Fibroblast of lung (primary cell): ENCODE data around the gene SLC8A3. TPM values are rescaled to one million over a fixed set of nuclear protein-coding genes. Genes with fewer than 3 reads are reported as not detected.

Experiments
- DNase-seq, 2 donors: peaks; one replicate each; pipeline versions ENCODE4 v3.0.0 to v3.0.0-alpha.2; 2010; ENCODE audit warnings: low read depth in 2 of 2
- H2AFZ ChIP-seq: 2 replicates; pipeline ENCODE4 v1.5.1; 2012; ENCODE audit warnings: low read length, control low read depth, inconsistent platforms
- H3K27ac ChIP-seq: 2 replicates; pipeline ENCODE4 v1.5.1; 2011; ENCODE audit warnings: low read length, control low read depth; ENCODE audit not compliant: insufficient read depth
- H3K27me3 ChIP-seq: 2 replicates; pipeline ENCODE4 v1.5.1; 2011; ENCODE audit warnings: mild to moderate bottlenecking, low read length; ENCODE audit not compliant: control insufficient read depth, insufficient read depth
- H3K36me3 ChIP-seq: 2 replicates; pipeline ENCODE4 v1.5.1; 2011; ENCODE audit warnings: low read length; ENCODE audit not compliant: control insufficient read depth, insufficient read depth
- H3K4me1 ChIP-seq: 2 replicates; pipeline ENCODE4 v1.5.1; 2011; ENCODE audit warnings: low read length; ENCODE audit not compliant: control insufficient read depth, insufficient read depth; ENCODE audit errors: extremely low read depth
- H3K4me2 ChIP-seq: 2 replicates; pipeline ENCODE4 v1.5.1; 2011; ENCODE audit warnings: low read length, control low read depth; ENCODE audit not compliant: insufficient read depth; ENCODE audit errors: extremely low read depth
- H3K4me3 ChIP-seq, 4 experiments: fragments of 200-600 bp in 1 of 4; sonication (generic) in 1 of 4; replicated peaks in 1 of 4; 2 replicates each; pipeline ENCODE4 v1.5.1; 2011 to 2016; ENCODE audit warnings: low read length in 4 of 4, low read depth in 3 of 4, mild to moderate bottlenecking in 3 of 4, control low read depth in 2 of 4, inconsistent platforms in 1 of 4, mixed read lengths in 1 of 4; ENCODE audit not compliant: insufficient read depth in 1 of 4; ENCODE audit errors: control extremely low read depth in 1 of 4
- H3K79me2 ChIP-seq: 2 replicates; pipeline ENCODE4 v1.5.1; 2012; ENCODE audit warnings: mild to moderate bottlenecking, low read length, inconsistent platforms; ENCODE audit not compliant: control insufficient read depth, insufficient read depth
- H3K9ac ChIP-seq: 2 replicates; pipeline ENCODE4 v1.5.1; 2011; ENCODE audit warnings: mild to moderate bottlenecking, low read length, control low read depth; ENCODE audit not compliant: insufficient read depth
- H3K9me3 ChIP-seq: 2 replicates; pipeline ENCODE4 v1.5.1; 2012; ENCODE audit warnings: low read depth, low read length; ENCODE audit not compliant: control insufficient read depth, insufficient read depth
- H4K20me1 ChIP-seq: 2 replicates; pipeline ENCODE4 v1.5.1; 2011; ENCODE audit warnings: low read length; ENCODE audit not compliant: control insufficient read depth, insufficient read depth; ENCODE audit errors: extremely low read depth
- EZH2 ChIP-seq: IDR thresholded peaks from 2 replicates; pipeline ENCODE4 v1.5.1; 2012; ENCODE audit warnings: low read length, control low read depth, mild to moderate bottlenecking; ENCODE audit errors: missing control alignments
- polyA plus RNA-seq, 2 donors: library from polyadenylated mRNA; depleted of rRNA in 1 of 2; stranded (reverse) in 1 of 2; unstranded in 1 of 2; fragments of >200 nt; gene quantifications; 2 replicates each; pipeline ENCODE4 v1.2.1, GENCODE V29; 2011 to 2012; ENCODE audit warnings: missing spikeins in 1 of 2
- total RNA-seq: library from RNA; depleted of rRNA; stranded (reverse); fragments of >200 nt; gene quantifications from 2 replicates; pipeline ENCODE4 v1.2.1, GENCODE V29; 2014
- TF ChIP-seq, protein P1 (sequence below), 2 donors: IDR thresholded peaks in 1 of 2; conservative IDR thresholded peaks in 1 of 2; 1 replicate in 1 of 2; 2 replicates in 1 of 2; pipeline ENCODE4 v1.5.1; 2011 to 2012; ENCODE audit warnings: low read length in 2 of 2, control low read depth in 1 of 2, inconsistent platforms in 1 of 2, low read depth in 1 of 2, mild to moderate bottlenecking in 1 of 2

The SLC8A3 gene
- total and polyA plus RNA-seq, 2 donors (not counting 1 experiment from before 2014, with no cell fraction given), result under 0.01 to 0.03 TPM

DNA sequence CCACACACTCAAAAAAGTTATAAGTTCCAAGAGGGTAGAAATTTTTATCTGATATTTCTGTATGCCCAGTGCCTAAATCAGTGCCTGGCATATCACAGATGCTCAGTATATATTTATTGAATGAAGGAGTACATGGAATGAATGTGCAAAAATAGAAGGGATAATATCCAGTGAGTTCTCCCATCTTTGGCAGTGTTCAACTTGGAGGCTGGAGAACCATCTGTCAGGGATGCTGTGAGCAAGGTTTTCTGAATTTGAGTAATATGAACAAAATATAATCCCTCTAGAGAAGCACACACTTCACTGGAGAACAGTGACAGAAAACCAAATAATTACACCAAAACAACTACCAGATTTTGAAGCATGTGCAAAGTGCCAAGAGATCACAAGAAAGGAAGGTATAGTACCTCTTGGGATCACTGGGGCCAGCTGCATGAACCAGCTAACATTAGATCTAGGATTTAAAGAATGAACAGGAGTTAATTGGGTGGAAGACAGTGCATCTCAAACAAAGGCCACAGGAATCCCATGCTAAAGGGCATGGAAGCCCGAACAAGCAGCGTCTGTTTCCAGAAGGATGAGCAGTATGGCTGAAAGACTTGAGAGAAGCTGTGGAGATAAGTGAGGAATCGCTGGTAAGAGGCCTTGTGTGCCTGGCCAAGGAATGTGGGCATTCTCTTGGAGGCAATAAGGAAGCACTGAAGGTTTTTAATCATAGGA lies 11.5 kb downstream of the SLC8A3 start:
- no peak for TF ChIP-seq EZH2
- TF ChIP-seq, protein P1, sequence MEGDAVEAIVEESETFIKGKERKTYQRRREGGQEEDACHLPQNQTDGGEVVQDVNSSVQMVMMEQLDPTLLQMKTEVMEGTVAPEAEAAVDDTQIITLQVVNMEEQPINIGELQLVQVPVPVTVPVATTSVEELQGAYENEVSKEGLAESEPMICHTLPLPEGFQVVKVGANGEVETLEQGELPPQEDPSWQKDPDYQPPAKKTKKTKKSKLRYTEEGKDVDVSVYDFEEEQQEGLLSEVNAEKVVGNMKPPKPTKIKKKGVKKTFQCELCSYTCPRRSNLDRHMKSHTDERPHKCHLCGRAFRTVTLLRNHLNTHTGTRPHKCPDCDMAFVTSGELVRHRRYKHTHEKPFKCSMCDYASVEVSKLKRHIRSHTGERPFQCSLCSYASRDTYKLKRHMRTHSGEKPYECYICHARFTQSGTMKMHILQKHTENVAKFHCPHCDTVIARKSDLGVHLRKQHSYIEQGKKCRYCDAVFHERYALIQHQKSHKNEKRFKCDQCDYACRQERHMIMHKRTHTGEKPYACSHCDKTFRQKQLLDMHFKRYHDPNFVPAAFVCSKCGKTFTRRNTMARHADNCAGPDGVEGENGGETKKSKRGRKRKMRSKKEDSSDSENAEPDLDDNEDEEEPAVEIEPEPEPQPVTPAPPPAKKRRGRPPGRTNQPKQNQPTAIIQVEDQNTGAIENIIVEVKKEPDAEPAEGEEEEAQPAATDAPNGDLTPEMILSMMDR (conservative IDR thresholded peaks at IDR 0.05 in 1 of 2, IDR thresholded peaks at IDR 0.05 in 1 of 2; ENCODE audit: low read depth in 1 of 2, low read length in 2 of 2), result no peak
- H3K27ac ChIP-seq, result no peak overlapping the region
- no peaks in the 10 kb centered on the region for H3K36me3 ChIP-seq
- H3K9ac ChIP-seq, result no peak overlapping the region
- DNase-seq, result no peak
- H3K4me3 ChIP-seq, result no peak overlapping the region
- H4K20me1 ChIP-seq, result no peaks in the 10 kb centered on the region
- no peak overlapping the region for H3K4me2 ChIP-seq
- H3K9me3 ChIP-seq, result no peaks in the 10 kb centered on the region
- H3K4me1 ChIP-seq, result no peaks in the 10 kb centered on the region
- H2AFZ ChIP-seq, result no peak overlapping the region
- no peaks in the 10 kb centered on the region for H3K79me2 ChIP-seq
- H3K27me3 ChIP-seq, result no peaks in the 10 kb centered on the region

DNA sequence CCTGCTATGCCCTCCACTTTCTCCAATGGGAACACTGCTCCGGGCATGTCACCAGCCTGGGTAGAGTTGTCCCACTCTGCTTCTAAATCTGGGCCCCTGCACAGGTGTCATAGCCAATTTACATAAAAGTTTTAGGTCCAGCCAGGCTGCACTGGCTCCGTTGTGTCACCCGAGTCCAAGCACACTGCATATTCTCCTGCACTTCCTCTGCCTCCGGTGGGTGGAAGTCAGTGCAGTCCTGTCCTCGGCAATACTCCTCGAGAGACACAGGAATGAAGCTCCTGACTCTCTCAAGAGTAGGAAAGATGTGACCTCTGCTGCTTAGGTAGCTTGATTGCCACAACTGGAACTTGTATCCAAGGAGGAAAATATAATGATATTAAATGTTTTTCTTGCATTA lies 15.2 kb downstream of the SLC8A3 start:
- H3K4me1 ChIP-seq, result no peaks in the 10 kb centered on the region
- no peaks in the 10 kb centered on the region for H3K27me3 ChIP-seq
- H4K20me1 ChIP-seq, result no peaks in the 10 kb centered on the region
- H3K9me3 ChIP-seq, result no peaks in the 10 kb centered on the region
- no peak for DNase-seq
- TF ChIP-seq EZH2, result no peak
- TF ChIP-seq, protein P1 (conservative IDR thresholded peaks at IDR 0.05 in 1 of 2, IDR thresholded peaks at IDR 0.05 in 1 of 2; ENCODE audit: low read depth in 1 of 2, low read length in 2 of 2), result no peak
- H3K79me2 ChIP-seq, result no peaks in the 10 kb centered on the region
- H3K9ac ChIP-seq, result no peak overlapping the region
- no peak overlapping the region for H3K4me3 ChIP-seq
- no peaks in the 10 kb centered on the region for H3K36me3 ChIP-seq
- no peak overlapping the region for H3K4me2 ChIP-seq
- H3K27ac ChIP-seq, result no peak overlapping the region
- no peak overlapping the region for H2AFZ ChIP-seq

DNA sequence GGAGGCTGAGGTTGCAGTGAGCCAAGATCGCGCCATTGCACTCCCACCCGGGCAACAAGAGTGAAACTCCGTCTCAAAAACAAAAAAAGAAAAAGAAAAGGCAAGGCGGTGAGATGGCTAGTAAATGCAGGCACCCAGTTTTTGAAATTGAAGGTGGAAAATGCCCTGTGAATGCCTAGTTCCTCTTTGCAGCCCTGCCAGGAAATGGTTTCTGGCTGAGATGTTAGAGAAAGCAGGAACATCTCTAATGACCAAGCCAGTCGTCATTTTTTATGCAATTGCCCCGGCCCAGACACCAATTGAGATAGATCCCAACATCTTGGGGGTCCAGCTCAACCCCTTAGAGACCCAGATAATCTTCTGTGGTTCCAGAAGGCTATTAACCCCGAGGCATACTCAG lies 17.0 kb downstream of the SLC8A3 start:
- H3K4me2 ChIP-seq, result no peak overlapping the region
- H3K27ac ChIP-seq, result no peak overlapping the region
- no peak for DNase-seq
- TF ChIP-seq, protein P1 (conservative IDR thresholded peaks at IDR 0.05 in 1 of 2, IDR thresholded peaks at IDR 0.05 in 1 of 2; ENCODE audit: low read depth in 1 of 2, low read length in 2 of 2), result no peak
- TF ChIP-seq EZH2, result no peak
- H3K36me3 ChIP-seq, result no peaks in the 10 kb centered on the region
- H3K4me1 ChIP-seq, result no peaks in the 10 kb centered on the region
- H3K9ac ChIP-seq, result no peak overlapping the region
- no peaks in the 10 kb centered on the region for H3K9me3 ChIP-seq
- no peaks in the 10 kb centered on the region for H3K27me3 ChIP-seq
- no peaks in the 10 kb centered on the region for H3K79me2 ChIP-seq
- no peaks in the 10 kb centered on the region for H4K20me1 ChIP-seq
- no peak overlapping the region for H2AFZ ChIP-seq
- no peak overlapping the region for H3K4me3 ChIP-seq
